Measurements from ENCODE around the gene ANKRD13A.
"Not testable (repeated sequence)": the region's sequence is repeated elsewhere in the genome, so short reads cannot be mapped to it uniquely, and the experiment has no call there.

The ANKRD13A gene

GRCh38 chr12:109986236-109986635 is 13.0 kb upstream of the ANKRD13A start:
- DNase-seq = not testable (repeated sequence)

- DNase-seq = no peak
These were observed 11.6 kb upstream of the ANKRD13A start for GRCh38 chr12:109987615-109988014.

- no peak for DNase-seq
These were observed 11.0 kb upstream of the ANKRD13A start for GRCh38 chr12:109988274-109988673.

- no peak for DNase-seq
These were observed 10.3 kb upstream of the ANKRD13A start for GRCh38 chr12:109988903-109989302.

- no peak for DNase-seq
These were observed 9.8 kb upstream of the ANKRD13A start for GRCh38 chr12:109989380-109989779.

- no peak for DNase-seq
These were observed 7.6 kb upstream of the ANKRD13A start for GRCh38 chr12:109991586-109991985.

- no peak for DNase-seq
These were observed 6.1 kb upstream of the ANKRD13A start for GRCh38 chr12:109993091-109993490.

- no peak for DNase-seq
These were observed 4.6 kb upstream of the ANKRD13A start for GRCh38 chr12:109994401-109995175.

GRCh38 chr12:109995361-109995685 is 3.9 kb upstream of the ANKRD13A start:
- no peak for DNase-seq

GRCh38 chr12:109995686-109996482 is 3.3 kb upstream of the ANKRD13A start, which contains the start of gene GIT2:
GIT2 (minus strand) TSS chr12:109996368; CDS start chr12:109996224, 144 bp downstream.
- DNase-seq = peak; percentile 90

- no peak for DNase-seq
These were observed 2.8 kb upstream of the ANKRD13A start for GRCh38 chr12:109996483-109996853.

GRCh38 chr12:109997393-109997792 is 1.8 kb upstream of the ANKRD13A start:
- DNase-seq = no peak

GRCh38 chr12:109998241-109998903 is 858 bp upstream of the ANKRD13A start:
- DNase-seq = no peak

GRCh38 chr12:109999649-109999971 is 380 bp downstream of the ANKRD13A start:
- DNase-seq = no peak

- peak; percentile 33 for DNase-seq
These were observed 814 bp downstream of the ANKRD13A start for GRCh38 chr12:109999983-110000505.

GRCh38 chr12:110001596-110001995 is 2.4 kb downstream of the ANKRD13A start:
- DNase-seq = no peak

- no peak for DNase-seq
These were observed 3.7 kb downstream of the ANKRD13A start for GRCh38 chr12:110002676-110003515.

GRCh38 chr12:110004598-110004997 is 5.4 kb downstream of the ANKRD13A start:
- no peak for DNase-seq

- DNase-seq = no peak
These were observed 6.2 kb downstream of the ANKRD13A start for GRCh38 chr12:110005319-110005973.

- DNase-seq = no peak
These were observed 6.9 kb downstream of the ANKRD13A start for GRCh38 chr12:110006115-110006514.

- DNase-seq = no peak
These were observed 8.7 kb downstream of the ANKRD13A start for GRCh38 chr12:110007881-110008280.

Measured in activated T-cell treated with anti-CD3 and anti-CD28 coated beads, Interleukin-2, amount 50 U/mL, for 1 hour (primary cell).